Measurements from ENCODE around the gene TIMM44. TPM values are rescaled to one million over a fixed set of nuclear protein-coding genes. Genes with fewer than 3 reads are reported as not detected.

Gene TIMM44
- polyA plus RNA-seq, 1 donor (not counting 4 experiments of a cell fraction or from before 2014, with no cell fraction given), result 34.8 TPM

- peaks cover under 1% of the 10 kb centered on the region for H3K27me3 ChIP-seq (ENCODE audit: control insufficient read depth, extremely low read depth, insufficient read depth, low read length)
- H4K20me1 ChIP-seq (ENCODE audit: control insufficient read depth, extremely low read depth, insufficient read depth, low read length), result peaks cover 5% of the 10 kb centered on the region
- no peak overlapping the region for H3K4me3 ChIP-seq (ENCODE audit: control insufficient read depth in 2 of 3, extremely low read depth in 1 of 3, insufficient read depth in 2 of 3, low read depth in 1 of 3, low read length in 3 of 3)
- FAIRE-seq, result no peak
- TF ChIP-seq EZH2 (IDR thresholded peaks at IDR 0.05; ENCODE audit: low read length) (no peak), CTCF (optimal IDR thresholded peaks at IDR 0.05 in 1 of 3, IDR thresholded peaks at IDR 0.05 in 1 of 3, conservative IDR thresholded peaks at IDR 0.05 in 1 of 3; ENCODE audit: extremely low read depth in 1 of 3, insufficient read depth in 2 of 3, low read length in 3 of 3) (no peak)
- no peak overlapping the region for H3K27ac ChIP-seq (ENCODE audit: control insufficient read depth, insufficient read depth, low read length)
- no peak overlapping the region for H3K4me2 ChIP-seq (ENCODE audit: control insufficient read depth, extremely low read depth, insufficient read depth, low read depth, low read length)
- peaks cover 23% of the 10 kb centered on the region for H3K79me2 ChIP-seq (ENCODE audit: control insufficient read depth, insufficient read depth, low read length)
- DNase-seq (ENCODE audit: low read depth, low spot score), result no peak
- peaks cover 7 to 11% of the 10 kb centered on the region in 2 experiments for H3K36me3 ChIP-seq (ENCODE audit: control insufficient read depth in 2 of 2, extremely low read depth in 1 of 2, insufficient read depth in 2 of 2, low read length in 2 of 2)
- H2AFZ ChIP-seq (ENCODE audit: control insufficient read depth, low read length), result no peak overlapping the region
- no peaks in the 10 kb centered on the region for H3K9me1 ChIP-seq (ENCODE audit: control insufficient read depth, extremely low read depth, insufficient read depth, low read length)
- dilution Hi-C loops (cut with MboI; ENCODE audit: extremely low pct_ligation_motif_present, low sequenced_read_pairs), result no loop called here
- H3K4me1 ChIP-seq (ENCODE audit: control insufficient read depth, extremely low read depth, insufficient read depth, low read length), result peaks cover 11% of the 10 kb centered on the region
- no peaks in the 10 kb centered on the region for H3K9me3 ChIP-seq (ENCODE audit: control insufficient read depth, low read depth, low read length)
- no peak overlapping the region for H3K9ac ChIP-seq (ENCODE audit: control insufficient read depth, extremely low read depth, insufficient read depth, low read length)
Measured at GRCh38 chr19:7910321-7911161, 32.9 kb downstream of the TIMM44 start.

- Histone ChIP-seq H3K27ac (ENCODE audit: control insufficient read depth, insufficient read depth, low read length) (no peak overlapping the region), H4K20me1 (ENCODE audit: control insufficient read depth, extremely low read depth, insufficient read depth, low read length) (peaks cover 5% of the 10 kb centered on the region), H3K4me2 (ENCODE audit: control insufficient read depth, extremely low read depth, insufficient read depth, low read depth, low read length) (no peak overlapping the region), H3K9me1 (ENCODE audit: control insufficient read depth, extremely low read depth, insufficient read depth, low read length) (peaks cover 3% of the 10 kb centered on the region), H3K36me3 (ENCODE audit: control insufficient read depth in 2 of 2, extremely low read depth in 1 of 2, insufficient read depth in 2 of 2, low read length in 2 of 2) (peaks cover 7 to 11% of the 10 kb centered on the region in 2 experiments), H3K4me1 (ENCODE audit: control insufficient read depth, extremely low read depth, insufficient read depth, low read length) (peaks cover 20% of the 10 kb centered on the region), H3K9me3 (ENCODE audit: control insufficient read depth, low read depth, low read length) (no peaks in the 10 kb centered on the region), H3K4me3 (ENCODE audit: control insufficient read depth in 2 of 3, extremely low read depth in 1 of 3, insufficient read depth in 2 of 3, low read depth in 1 of 3, low read length in 3 of 3) (no peak overlapping the region), H2AFZ (ENCODE audit: control insufficient read depth, low read length) (no peak overlapping the region), H3K79me2 (ENCODE audit: control insufficient read depth, insufficient read depth, low read length) (peaks cover 33% of the 10 kb centered on the region), H3K9ac (ENCODE audit: control insufficient read depth, extremely low read depth, insufficient read depth, low read length) (no peak overlapping the region), H3K27me3 (ENCODE audit: control insufficient read depth, extremely low read depth, insufficient read depth, low read length) (no peaks in the 10 kb centered on the region)
- TF ChIP-seq CTCF (optimal IDR thresholded peaks at IDR 0.05 in 1 of 3, IDR thresholded peaks at IDR 0.05 in 1 of 3, conservative IDR thresholded peaks at IDR 0.05 in 1 of 3; ENCODE audit: extremely low read depth in 1 of 3, insufficient read depth in 2 of 3, low read length in 3 of 3) (no peak), EZH2 (IDR thresholded peaks at IDR 0.05; ENCODE audit: low read length) (no peak)
- FAIRE-seq (no peak), DNase-seq (ENCODE audit: low read depth, low spot score) (no peak)
- dilution Hi-C loops (cut with MboI; ENCODE audit: extremely low pct_ligation_motif_present, low sequenced_read_pairs), result no loop called here
Measured at GRCh38 chr19:7909471-7910067, 33.9 kb downstream of the TIMM44 start.
